GM10847 (cell line): ENCODE measurements around the gene ZFAND3.

Source experiments
- POLR2A ChIP-seq: IDR thresholded peaks from 2 replicates; pipeline ENCODE4 v1.6.1; 2011; ENCODE audit not compliant: insufficient read length; ENCODE audit errors: extremely low read depth

Gene ZFAND3

DNA sequence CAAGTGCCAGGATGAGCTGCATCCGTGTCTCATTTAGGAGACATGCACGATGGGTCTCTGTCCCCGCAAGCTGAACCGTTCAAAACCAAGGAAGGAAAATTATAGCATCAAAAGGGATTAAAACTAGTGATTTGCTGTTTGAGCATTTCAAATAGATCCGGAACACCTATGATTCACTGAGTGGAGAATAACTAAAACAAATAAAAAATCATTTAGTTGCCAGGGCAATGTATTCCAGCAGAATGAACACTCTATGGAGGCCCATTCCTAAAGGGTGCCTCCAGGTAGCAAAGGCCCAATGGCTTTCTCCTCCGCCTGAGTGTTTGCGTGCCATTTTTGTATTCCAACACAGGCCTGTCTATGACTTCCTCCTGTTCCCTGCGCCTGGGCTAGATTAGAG lies 354.8 kb downstream of the ZFAND3 start:
- TF ChIP-seq POLR2A, result no peak

DNA sequence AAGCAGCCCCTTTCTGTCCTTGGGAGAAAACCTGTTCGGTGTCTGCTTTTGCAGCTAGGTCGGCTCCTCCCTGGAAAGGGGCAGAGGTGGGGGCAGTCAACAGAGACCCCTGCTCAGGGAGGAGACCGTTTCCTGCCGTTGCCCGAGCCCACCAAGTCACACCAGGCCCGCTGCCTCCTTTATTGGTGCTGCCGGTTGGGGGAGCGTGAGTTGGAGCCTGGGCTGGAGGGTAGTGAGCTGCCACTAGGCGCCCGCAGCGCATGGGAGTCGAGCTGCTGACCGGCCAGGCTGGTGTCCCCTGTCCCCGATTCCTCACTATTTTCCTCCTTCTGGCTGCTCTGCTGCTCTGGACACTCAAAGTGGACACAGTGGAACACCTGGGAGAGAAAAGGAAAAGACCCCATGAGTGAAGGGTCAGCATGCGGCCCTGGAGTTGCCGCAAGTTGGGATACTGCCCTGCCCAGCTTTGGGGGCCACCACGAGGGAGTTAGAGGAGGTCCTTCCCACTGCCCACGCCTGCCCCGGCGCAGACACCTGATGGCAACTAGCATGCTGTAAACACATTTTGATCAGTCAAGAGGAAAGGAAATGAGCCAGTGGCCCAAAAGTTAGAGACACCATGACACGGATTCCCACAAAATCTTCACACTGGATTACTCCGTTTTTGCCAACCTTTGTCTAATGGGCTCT lies 355.4 kb downstream of the ZFAND3 start:
- TF ChIP-seq POLR2A, result no peak

DNA sequence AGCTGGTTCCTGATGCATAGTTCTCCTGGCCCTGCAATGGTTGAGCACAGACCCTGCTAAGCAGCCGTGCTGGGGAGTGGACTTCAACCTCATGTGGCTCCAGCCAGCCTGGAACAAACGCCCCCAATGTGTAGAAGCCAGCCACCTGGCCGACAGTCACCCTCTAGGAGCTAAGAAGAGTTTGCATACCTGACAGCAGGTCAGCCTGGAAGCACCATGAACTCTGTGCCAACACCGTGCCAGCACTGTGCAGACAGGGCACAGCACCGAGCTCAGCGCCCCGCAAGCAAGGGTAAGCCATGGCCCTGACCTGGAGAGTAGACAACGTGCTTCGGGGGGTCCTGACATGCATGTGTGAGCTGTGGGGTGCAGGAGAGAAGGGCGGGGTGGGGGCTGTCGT lies 356.3 kb downstream of the ZFAND3 start:
- TF ChIP-seq POLR2A, result no peak

DNA sequence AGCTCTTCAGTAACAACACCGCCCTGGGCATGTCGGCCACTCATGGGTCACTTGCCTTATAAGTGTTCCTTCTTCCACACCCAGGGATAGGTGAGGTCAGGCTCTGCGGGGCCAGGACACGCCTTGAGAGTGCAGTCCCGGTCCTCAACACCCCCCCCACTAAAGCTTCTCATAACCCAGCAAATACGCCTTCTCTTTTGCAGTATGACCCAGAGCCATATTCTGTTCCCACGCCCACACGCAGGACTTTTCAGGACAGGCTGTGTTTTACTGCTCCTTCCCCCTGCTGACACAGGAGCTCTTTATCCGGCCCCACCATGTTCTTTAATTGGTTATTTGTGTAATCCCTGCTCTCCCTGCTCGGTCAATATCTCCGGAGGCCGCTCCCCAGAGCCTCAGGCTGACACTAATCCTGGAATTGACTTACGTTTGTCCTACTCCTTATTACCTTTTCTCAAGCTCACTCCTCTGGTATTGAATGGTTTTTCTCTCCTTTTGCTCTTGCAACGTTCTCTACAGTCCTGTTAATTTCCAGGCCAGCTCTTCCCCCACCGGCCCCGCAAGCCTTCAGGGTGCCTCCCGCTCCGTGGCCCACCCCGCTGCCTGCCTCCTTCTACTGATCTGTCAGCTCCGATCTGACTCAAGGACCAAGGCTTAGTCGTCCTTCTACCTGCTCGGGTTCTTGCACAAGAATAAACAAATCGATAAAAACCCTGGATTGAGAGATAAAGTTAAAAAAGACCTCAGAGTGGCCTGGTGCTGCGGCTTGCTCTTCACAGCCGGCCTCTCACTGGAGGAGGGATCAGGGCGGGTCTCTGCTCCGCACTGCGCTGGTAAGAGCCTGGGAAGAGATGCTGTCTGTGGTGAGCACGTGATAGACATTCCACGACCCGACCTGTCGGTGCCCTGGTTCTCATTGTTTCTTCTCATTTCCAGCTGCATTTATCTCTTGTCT lies 357.5 kb downstream of the ZFAND3 start:
- no peak for TF ChIP-seq POLR2A

DNA sequence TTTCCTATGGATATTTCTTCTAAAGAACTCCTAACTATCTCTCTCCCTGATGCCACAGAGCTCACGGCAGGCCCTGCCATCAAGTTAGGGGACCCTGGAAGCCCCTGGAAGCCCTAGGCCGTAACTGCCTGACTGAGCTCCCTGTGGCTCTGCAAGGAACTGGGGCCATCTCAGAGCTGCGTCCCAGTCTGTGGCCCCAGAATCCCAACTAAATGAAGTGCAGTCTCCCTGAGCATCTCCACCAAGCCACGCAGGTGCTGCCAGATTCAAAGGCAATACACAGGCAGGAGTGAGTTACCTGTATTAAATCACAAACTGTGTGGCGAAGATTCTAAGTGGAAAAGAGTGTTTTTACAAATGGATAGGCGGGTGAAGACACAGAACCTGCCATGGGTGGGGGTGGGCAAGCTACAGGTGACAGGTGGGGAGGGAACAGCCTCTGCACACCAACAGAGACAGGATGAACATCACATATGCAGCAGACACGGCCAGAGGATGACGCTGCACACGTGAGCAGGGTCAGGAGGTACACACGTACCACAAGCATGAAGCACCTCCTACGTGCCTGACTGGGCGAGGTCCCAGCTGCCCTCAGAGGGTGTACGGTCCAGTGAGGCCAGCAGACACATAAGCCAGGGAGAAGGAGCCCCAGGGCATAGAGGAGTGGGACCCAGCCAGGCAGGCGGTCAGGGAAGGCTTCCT lies 358.5 kb downstream of the ZFAND3 start:
- no peak for TF ChIP-seq POLR2A

DNA sequence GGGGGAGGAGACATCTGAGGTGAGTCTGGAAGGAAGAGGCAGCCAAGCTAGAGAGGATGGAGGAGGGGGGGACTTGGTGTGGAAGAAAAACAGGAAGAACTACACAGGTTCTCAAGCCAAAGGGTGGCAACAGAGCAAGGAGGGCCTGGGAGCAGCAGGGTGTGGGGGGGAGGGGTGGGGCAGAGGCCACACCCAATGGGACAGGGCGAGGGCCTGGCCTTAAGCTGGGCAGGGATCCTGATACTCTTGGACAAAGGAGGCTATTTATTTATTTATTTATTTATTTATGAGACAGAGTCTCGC lies 359.0 kb downstream of the ZFAND3 start:
- no peak for TF ChIP-seq POLR2A

DNA sequence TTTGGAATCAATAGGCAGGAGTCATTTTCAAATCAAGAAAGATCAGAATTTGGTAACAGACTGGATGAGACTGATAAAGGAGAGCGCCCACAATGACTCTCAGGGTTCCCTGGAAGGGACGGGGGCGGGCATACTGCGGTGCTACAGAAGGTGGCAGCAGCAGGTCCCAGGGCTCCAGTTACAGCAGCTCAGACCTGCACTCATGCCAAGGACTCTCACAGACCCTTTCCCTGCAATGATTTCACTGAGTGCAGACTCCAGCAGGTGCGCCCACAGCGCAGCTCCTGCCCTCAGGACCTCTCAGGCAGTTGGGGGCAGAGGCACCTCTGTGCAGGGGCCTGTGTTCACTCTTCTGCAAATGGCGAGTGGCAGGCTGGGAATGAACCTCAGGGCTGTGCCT lies 359.8 kb downstream of the ZFAND3 start:
- no peak for TF ChIP-seq POLR2A

DNA sequence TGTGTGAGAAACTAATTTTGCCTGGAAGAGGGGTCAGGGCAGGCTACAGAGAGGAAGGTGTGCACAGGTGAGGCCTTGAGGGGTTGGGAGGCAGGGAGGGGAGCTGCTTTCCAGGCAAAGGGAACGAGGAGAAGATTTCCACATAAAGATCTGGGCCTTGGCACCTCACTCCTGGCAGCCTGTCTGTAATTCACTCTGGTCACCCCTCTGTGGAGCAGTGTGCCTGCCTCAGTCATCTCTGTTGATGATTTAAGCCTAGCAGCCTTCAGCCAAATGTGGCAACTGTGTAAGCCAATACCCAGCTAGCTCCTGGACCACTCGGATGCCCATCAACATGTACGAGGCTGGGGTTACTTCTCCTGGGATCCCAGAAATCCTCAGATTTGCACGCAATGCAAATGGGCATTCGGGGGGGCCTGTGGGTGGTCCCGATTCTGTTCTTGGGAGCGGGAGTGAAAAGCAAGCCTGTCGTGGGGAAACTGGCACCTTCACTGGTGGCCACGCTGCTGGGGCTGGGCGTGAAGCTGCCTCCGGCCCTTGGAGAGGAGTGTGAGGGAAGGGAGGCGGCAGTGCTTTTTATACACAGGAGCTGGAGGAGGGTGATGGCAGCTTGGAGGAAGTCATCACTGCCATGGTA lies 360.4 kb downstream of the ZFAND3 start:
- no peak for TF ChIP-seq POLR2A

DNA sequence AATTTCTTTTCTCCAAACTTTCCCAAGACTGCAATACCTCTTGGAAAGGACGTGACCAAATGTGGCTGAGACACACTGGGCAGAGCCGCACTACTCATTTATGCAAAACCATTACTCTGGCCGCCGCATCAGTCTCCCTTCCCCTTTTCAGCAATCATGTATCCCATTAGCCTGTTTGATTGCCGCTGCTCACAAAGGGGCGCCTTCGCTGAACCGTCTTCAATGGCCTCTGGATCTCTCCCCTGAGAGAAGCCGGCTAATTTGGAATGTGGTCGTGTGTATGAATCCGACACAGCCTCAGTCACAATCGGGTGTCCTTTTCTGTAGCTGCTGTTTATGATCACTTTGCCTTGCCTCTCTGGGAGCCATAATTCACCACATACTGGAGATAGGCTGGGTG lies 361.1 kb downstream of the ZFAND3 start:
- TF ChIP-seq POLR2A, result no peak

DNA sequence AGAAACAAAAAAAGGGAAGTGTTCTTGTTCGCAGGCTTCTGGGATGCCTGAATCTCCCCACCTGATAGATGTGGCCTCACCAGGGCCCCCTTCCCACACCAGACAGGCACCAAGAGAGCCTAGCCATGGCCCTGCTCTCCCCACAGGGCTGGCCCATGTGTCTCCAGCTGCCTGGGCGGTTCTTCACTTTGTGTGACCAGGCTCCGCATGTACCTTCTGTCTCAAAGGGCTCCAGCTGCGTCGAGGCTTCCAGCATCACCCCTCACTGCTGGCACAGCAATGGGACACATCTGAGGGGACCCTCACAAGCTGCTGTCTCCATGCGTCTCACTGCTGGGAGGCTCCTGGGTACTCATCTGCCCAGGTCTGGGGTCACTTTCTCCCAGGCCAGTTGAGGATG lies 362.9 kb downstream of the ZFAND3 start:
- TF ChIP-seq POLR2A, result no peak

DNA sequence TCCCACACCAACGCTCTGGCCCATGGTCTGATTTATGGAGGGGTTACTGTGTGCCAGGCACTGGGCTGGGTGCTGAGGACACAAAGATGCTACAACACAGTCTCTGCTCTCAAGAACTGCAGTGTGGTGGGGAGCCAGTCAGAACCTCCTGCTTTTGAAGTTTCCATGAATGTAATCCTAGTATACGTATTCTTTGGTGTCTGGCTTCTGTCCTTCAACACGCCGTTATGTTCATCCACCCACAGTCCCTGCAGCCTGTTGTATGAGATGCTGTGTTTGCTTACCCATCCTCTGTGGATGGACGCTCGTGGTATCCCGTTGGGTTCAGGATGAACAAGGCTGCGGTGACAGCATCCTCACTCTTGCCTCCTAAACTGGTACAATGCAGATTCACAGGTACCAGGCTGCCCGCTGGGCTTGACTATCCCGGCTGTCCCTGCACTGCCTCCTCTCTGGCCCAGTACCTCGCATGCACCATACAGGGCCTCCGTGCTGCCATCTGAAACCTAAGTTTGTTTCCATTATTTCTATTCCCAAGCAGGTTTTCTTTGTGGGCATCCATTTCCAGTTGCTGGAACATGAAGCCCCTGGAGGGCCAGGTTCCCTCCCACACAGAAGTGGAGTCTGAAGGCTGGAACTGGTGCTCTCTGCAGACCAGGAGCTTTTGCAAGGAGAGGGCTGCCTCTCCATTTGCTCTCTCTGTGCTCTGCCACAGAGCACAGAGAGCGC lies 364.5 kb downstream of the ZFAND3 start:
- no peak for TF ChIP-seq POLR2A

DNA sequence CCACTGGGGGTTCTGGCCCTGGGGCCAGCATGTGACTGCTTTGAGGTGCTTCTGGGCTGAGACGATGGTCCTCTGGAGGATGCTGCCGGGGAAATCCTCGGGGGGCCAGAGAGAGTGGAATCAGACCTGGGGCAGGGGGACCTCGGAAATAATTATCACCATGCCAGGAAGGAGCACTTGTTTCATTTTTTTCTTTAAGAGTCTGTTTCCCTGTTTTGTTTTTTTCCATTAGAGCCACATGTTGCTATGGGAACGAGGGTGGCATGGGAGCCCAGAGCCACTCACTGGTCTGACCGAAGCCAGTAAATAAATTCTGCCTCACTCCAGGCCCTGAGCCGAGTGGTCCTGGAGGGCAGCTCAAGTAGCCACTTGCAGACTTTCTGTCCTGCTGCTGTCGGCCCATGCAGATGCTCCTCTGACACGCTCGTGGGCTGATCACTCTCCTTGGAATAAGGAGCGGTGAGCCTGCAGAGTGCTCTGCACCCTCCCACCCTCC lies 365.1 kb downstream of the ZFAND3 start:
- no peak for TF ChIP-seq POLR2A

DNA sequence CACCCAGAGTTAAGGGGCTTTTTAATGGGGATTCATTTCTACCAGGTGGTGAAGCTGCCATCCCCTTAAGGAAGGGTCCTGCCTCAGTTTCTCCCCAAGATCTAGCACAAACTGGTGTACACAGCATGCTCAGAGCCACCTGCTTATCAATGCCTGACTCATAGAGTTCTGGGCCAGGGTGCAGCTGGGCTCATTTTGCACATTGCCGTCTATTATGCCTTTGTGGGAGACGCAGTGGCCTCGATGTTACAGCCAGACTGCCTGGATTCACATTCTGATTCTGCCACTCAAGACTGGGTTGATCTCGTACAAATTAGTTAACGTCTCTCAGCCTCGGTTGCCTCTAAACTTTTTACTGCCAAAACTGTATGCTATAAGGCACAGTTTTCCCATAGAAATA lies 365.7 kb downstream of the ZFAND3 start:
- TF ChIP-seq POLR2A, result no peak

DNA sequence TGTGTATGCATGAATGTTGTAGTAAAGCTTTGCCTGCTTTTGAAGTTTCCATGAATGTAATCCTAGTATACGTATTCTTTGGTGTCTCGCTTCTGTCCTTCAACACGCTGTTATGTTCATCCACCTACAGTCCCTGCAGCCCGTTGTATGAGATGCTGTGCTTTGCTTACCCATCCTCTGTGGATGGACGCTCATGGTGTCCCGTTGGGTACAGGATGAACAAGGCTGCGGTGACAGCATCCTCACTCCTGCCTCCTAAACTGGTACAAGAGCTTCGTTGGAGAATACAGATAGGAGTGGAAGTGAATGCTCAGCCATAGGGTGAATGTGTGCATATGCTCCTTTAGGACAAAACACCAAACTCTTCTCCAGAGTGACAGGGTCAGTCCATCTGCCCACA lies 366.2 kb downstream of the ZFAND3 start:
- TF ChIP-seq POLR2A, result no peak

DNA sequence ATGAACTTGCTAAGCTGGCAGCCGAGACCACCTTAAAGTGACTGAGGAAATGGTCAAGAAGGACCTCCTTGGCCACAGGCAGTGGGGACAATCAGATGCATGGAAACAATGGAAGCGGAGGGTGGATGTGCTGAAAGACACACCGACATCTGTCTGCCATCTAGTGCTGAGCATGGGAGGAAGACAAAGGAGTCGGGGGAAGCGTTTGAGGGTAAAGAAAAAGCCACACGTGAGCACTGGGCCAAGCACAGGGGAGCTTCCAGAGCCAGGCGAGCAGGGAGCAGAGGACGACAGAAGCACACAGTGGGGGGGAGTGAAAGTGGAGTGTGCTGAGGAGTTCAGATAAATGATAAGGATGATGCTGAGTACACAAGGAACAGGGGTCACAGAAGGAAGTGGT lies 367.8 kb downstream of the ZFAND3 start:
- no peak for TF ChIP-seq POLR2A
